Measurements from ENCODE around the gene FILIP1. TPM values are rescaled to one million over a fixed set of nuclear protein-coding genes. Genes with fewer than 3 reads are reported as not detected.

Gene FILIP1
- total RNA-seq, 1 experiment from 2014 or later = not detected

DNA sequence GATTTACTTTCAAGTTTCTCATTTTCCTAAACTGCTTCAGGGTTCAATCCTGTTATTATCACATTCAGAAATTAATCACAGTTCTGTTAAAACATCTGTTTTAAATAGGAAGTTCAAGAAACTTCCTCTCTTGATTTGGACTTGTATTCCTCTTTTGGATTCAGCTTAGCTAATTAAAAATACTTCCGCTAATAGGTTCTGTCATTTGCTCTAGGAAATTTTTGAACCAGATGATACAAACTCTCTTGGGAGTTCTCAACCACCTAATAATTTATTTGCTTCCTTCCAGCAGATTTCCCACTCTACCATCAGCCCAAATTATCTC lies 193.1 kb downstream of the FILIP1 start:
- intact Hi-C loops (cut with micrococcal nuclease) = no loop called here
- DNase-seq (no peak), ATAC-seq (no peak)
- H3K27ac ChIP-seq (ENCODE audit: low read length) = no peak overlapping the region
- H4K20me1 ChIP-seq (ENCODE audit: low read length) = no peaks in the 10 kb centered on the region
- ChIA-PET CTCF (no interaction called here), POLR2A (ENCODE audit: unreplicated experiment) (no interaction called here)
- no peaks in the 10 kb centered on the region for H3K4me1 ChIP-seq (ENCODE audit: insufficient read depth, low read length)
- TF ChIP-seq EZH2phosphoT487 (IDR thresholded peaks at IDR 0.05; ENCODE audit: borderline replicate concordance, low read length) = no peak
- no peak for TF ChIP-seq EZH2 (IDR thresholded peaks at IDR 0.05; ENCODE audit: low read length, unreplicated experiment)
- TF ChIP-seq CTCF (conservative IDR thresholded peaks at IDR 0.05; ENCODE audit: low read depth, low read length) = no peak
- no peaks in the 10 kb centered on the region for H3K79me2 ChIP-seq (ENCODE audit: low read length)
- no peaks in the 10 kb centered on the region for H3K9me3 ChIP-seq (ENCODE audit: low read length)
- H3K9ac ChIP-seq (ENCODE audit: low read length) = no peak overlapping the region
- no peaks in the 10 kb centered on the region for H3K36me3 ChIP-seq (ENCODE audit: low read depth, low read length)
- H3K9me2 ChIP-seq (replicated peaks; ENCODE audit: low read length) = no peaks in the 10 kb centered on the region
- no TSS peak for BruUV-seq (replicated peaks)
- H3K4me2 ChIP-seq (ENCODE audit: low read length) = no peak overlapping the region
- H3F3A ChIP-seq (ENCODE audit: low read length, unreplicated experiment) = no peaks in the 10 kb centered on the region
- H3K27me3 ChIP-seq (ENCODE audit: low read length) = no peaks in the 10 kb centered on the region
- no peak overlapping the region for H3K4me3 ChIP-seq (ENCODE audit: low read length)
- no peak overlapping the region for H2AFZ ChIP-seq (ENCODE audit: low read length)

GRCh38 chr6:75299801-75300530 lies 193.6 kb downstream of the FILIP1 start:
- intact Hi-C loops (cut with micrococcal nuclease) = no loop called here

More at GRCh38 chr6:75299801-75300530, 193.6 kb downstream of the FILIP1 start:
- Histone ChIP-seq H3K4me3 (ENCODE audit: low read length) (no peak overlapping the region), H3F3A (ENCODE audit: low read length, unreplicated experiment) (no peaks in the 10 kb centered on the region), H2AFZ (ENCODE audit: low read length) (no peak overlapping the region), H3K27ac (ENCODE audit: low read length) (no peak overlapping the region), H3K9me2 (replicated peaks; ENCODE audit: low read length) (no peaks in the 10 kb centered on the region), H4K20me1 (ENCODE audit: low read length) (no peaks in the 10 kb centered on the region), H3K9me3 (ENCODE audit: low read length) (no peaks in the 10 kb centered on the region), H3K79me2 (ENCODE audit: low read length) (no peaks in the 10 kb centered on the region), H3K36me3 (ENCODE audit: low read depth, low read length) (no peaks in the 10 kb centered on the region), H3K9ac (ENCODE audit: low read length) (no peak overlapping the region), H3K4me1 (ENCODE audit: insufficient read depth, low read length) (no peaks in the 10 kb centered on the region), H3K27me3 (ENCODE audit: low read length) (no peaks in the 10 kb centered on the region), H3K4me2 (ENCODE audit: low read length) (no peak overlapping the region)
- POLR2A ChIA-PET (ENCODE audit: unreplicated experiment) = interaction anchor here (0.6 kb wide), 2 partner anchors 29 to 137 kb away, joined by 3 to 5 read pairs; no protein-coding TSS in a partner anchor
- BruUV-seq (replicated peaks) = no TSS peak
- CTCF ChIA-PET = no interaction called here
- DNase-seq (no peak), ATAC-seq (no peak)
- TF ChIP-seq EZH2 (IDR thresholded peaks at IDR 0.05; ENCODE audit: low read length, unreplicated experiment) = no peak
- no peak for TF ChIP-seq EZH2phosphoT487 (IDR thresholded peaks at IDR 0.05; ENCODE audit: borderline replicate concordance, low read length)
- TF ChIP-seq CTCF (conservative IDR thresholded peaks at IDR 0.05; ENCODE audit: low read depth, low read length) = no peak
